ENCODE measurements around the gene SORCS2.

SORCS2 gene

GRCh38 chr4:7294176-7294756 lies 101.9 kb downstream of the SORCS2 start:
- DNase-seq (ENCODE audit: low read depth, low spot score): no peak
- Histone ChIP-seq H3K4me1 (ENCODE audit: insufficient read depth, insufficient read length) (peaks cover 11% of the 10 kb centered on the region), H3K4me3 (ENCODE audit: insufficient read length, low read depth) (no peak overlapping the region), H3K27me3 (ENCODE audit: insufficient read depth, insufficient read length) (no peaks in the 10 kb centered on the region), H3K9me3 (ENCODE audit: insufficient read depth, low read length) (no peaks in the 10 kb centered on the region), H3K36me3 (ENCODE audit: insufficient read depth, insufficient read length, low read length) (no peaks in the 10 kb centered on the region), H3K9ac (ENCODE audit: insufficient read length, low read depth) (no peak overlapping the region)
- no peak for TF ChIP-seq ZNF274 (IDR thresholded peaks at IDR 0.05; ENCODE audit: low read depth, low read length)
- no peak for TF ChIP-seq YY1 (IDR thresholded peaks at IDR 0.05; ENCODE audit: insufficient read depth, insufficient read length)
- TF ChIP-seq SUZ12 (IDR thresholded peaks at IDR 0.05; ENCODE audit: extremely low read depth, insufficient read depth, insufficient read length): no peak

DNA sequence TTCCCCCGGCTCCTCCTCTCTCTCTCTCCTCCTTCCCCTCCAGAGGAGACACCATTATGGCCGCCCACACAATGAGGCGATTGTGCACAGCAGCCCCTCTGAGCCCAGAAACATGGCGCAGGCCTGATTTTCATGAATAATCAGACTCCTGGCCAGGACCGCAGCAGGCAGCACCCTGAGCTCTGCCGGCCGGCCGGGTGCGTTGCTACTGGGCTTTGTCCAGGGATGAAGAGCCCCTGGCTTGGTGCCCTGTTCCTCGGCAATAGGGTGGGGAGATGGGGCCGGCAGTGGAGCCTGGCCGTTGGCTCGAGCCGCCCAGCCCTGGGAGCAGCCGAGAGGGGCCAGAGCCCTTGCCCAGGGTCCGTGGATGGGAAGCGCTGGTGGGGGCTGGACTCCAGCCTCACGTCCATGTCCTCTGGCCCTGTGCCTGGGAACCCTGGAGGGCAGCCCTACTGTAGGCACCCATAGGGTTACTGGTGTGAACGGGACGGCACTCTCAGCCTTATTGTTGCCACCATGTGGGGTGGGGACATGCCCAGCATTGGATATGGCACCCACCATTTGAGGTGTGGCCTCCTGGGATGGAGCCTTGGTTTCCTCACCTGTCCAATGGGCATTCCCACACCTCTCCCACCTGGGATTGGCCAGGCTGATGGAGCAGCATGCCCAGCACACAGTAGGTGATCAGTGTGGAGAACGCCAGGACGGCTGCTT lies 103.0 kb downstream of the SORCS2 start:
- DNase-seq (ENCODE audit: low read depth, low spot score): no peak
- TF ChIP-seq SUZ12 (IDR thresholded peaks at IDR 0.05; ENCODE audit: extremely low read depth, insufficient read depth, insufficient read length) (no peak), YY1 (IDR thresholded peaks at IDR 0.05; ENCODE audit: insufficient read depth, insufficient read length) (no peak), ZNF274 (IDR thresholded peaks at IDR 0.05; ENCODE audit: low read depth, low read length) (no peak)
- peaks cover 17% of the 10 kb centered on the region for H3K4me1 ChIP-seq (ENCODE audit: insufficient read depth, insufficient read length)
- H3K36me3 ChIP-seq (ENCODE audit: insufficient read depth, insufficient read length, low read length): no peaks in the 10 kb centered on the region
- no peaks in the 10 kb centered on the region for H3K27me3 ChIP-seq (ENCODE audit: insufficient read depth, insufficient read length)
- no peaks in the 10 kb centered on the region for H3K9me3 ChIP-seq (ENCODE audit: insufficient read depth, low read length)
- H3K9ac ChIP-seq (ENCODE audit: insufficient read length, low read depth): no peak overlapping the region
- no peak overlapping the region for H3K4me3 ChIP-seq (ENCODE audit: insufficient read length, low read depth)

DNA sequence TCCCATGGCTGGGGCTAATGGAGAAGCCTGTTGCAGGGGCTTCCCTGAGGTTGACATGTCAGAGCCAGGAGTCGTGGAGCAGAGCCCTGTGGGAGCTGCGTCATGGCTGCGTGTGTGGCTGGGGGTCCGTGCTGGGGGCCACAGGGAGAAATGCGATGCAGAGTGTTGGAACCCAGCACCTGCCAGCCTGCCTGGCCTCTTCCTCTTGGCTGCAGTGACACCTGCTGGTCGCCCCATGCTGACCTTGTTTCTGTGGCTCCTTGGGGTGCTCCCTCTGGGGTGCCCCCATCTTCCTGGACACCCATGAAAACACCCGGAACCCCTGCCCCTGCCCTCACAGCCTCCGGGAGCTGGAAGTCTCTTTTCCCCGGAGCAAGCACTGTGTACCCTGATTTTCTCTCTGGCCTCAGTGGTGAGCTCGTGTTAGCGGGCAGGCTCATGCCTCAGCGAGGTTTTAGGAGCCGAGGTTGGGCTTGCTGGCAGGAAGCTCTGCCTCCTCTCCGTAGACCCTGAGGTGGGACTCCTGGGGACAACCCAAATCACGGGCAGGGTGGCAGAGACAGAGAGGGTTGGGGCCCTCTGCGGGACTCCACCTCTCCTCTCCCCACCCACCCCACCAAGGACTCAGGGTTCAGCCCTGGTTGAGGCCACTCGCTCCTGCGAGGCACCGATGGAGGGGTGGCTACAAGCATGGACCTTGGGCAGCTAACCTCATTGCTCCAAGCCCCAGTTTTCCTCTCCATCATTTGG lies 103.7 kb downstream of the SORCS2 start:
- Histone ChIP-seq H3K9ac (ENCODE audit: insufficient read length, low read depth) (no peak overlapping the region), H3K4me1 (ENCODE audit: insufficient read depth, insufficient read length) (peaks cover 17% of the 10 kb centered on the region), H3K27me3 (ENCODE audit: insufficient read depth, insufficient read length) (no peaks in the 10 kb centered on the region), H3K9me3 (ENCODE audit: insufficient read depth, low read length) (no peaks in the 10 kb centered on the region), H3K4me3 (ENCODE audit: insufficient read length, low read depth) (no peak overlapping the region), H3K36me3 (ENCODE audit: insufficient read depth, insufficient read length, low read length) (no peaks in the 10 kb centered on the region)
- DNase-seq (ENCODE audit: low read depth, low spot score): no peak
- TF ChIP-seq YY1 (IDR thresholded peaks at IDR 0.05; ENCODE audit: insufficient read depth, insufficient read length) (no peak), ZNF274 (IDR thresholded peaks at IDR 0.05; ENCODE audit: low read depth, low read length) (no peak), SUZ12 (IDR thresholded peaks at IDR 0.05; ENCODE audit: extremely low read depth, insufficient read depth, insufficient read length) (no peak)

DNA sequence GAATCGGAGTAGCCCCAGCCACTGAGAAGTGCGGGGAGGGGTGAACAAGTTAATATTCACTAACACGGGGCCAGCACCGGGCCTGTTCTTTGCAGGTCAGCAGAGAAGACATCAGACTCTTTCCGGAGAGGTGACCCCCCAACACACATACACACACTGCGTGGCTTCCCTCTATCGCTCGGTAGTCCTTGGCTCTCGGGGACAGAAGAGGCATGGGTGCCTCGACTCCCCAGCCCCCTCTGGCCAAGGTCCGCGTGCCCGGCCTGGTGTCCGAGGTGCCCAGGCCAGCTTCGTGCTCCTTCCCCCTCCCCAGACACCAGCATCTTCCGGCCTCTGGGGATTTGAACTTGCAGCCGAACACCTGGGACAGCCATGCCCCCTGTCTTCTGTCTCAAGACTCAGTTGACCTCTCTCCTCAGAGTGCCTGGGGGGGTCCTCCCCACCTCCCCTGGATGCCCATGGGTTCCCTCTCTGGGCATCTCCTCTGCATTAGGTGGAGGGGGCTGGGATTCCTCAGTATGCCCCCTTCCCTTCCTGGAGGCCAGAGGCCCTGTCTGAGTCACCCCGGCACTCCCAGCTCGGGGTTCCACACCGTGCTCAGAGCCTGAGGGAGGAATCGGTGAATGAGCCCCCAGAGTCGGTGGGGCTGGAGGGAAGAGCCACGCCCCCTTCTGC lies 104.5 kb downstream of the SORCS2 start:
- H3K4me1 ChIP-seq (ENCODE audit: insufficient read depth, insufficient read length): peaks cover 20% of the 10 kb centered on the region
- H3K36me3 ChIP-seq (ENCODE audit: insufficient read depth, insufficient read length, low read length): no peaks in the 10 kb centered on the region
- no peak for DNase-seq (ENCODE audit: low read depth, low spot score)
- H3K9ac ChIP-seq (ENCODE audit: insufficient read length, low read depth): no peak overlapping the region
- no peaks in the 10 kb centered on the region for H3K9me3 ChIP-seq (ENCODE audit: insufficient read depth, low read length)
- TF ChIP-seq YY1 (IDR thresholded peaks at IDR 0.05; ENCODE audit: insufficient read depth, insufficient read length): no peak
- no peak for TF ChIP-seq ZNF274 (IDR thresholded peaks at IDR 0.05; ENCODE audit: low read depth, low read length)
- no peak for TF ChIP-seq SUZ12 (IDR thresholded peaks at IDR 0.05; ENCODE audit: extremely low read depth, insufficient read depth, insufficient read length)
- H3K4me3 ChIP-seq (ENCODE audit: insufficient read length, low read depth): no peak overlapping the region
- no peaks in the 10 kb centered on the region for H3K27me3 ChIP-seq (ENCODE audit: insufficient read depth, insufficient read length)

DNA sequence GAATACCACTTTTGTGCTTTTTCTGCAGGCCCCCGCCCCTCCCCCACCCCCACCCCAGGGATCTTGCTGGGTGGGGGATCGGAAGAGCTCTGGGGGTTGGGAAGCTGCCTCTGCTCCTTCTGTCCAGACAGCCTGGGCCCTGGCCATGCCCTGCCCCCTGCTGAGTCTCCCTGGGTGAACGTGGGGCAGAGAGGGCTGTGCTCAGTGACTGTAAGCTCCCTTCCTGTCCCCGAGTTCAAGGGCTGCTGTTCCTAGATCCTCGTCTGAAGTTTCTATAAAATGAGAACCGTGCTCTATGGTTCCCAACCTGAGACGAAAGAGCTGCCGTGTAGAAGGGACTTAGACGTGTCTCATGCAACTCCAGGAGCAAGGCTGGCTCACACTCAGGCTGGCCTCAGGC lies 105.0 kb downstream of the SORCS2 start:
- Histone ChIP-seq H3K4me1 (ENCODE audit: insufficient read depth, insufficient read length) (peaks cover 20% of the 10 kb centered on the region), H3K4me3 (ENCODE audit: insufficient read length, low read depth) (no peak overlapping the region), H3K36me3 (ENCODE audit: insufficient read depth, insufficient read length, low read length) (no peaks in the 10 kb centered on the region), H3K9ac (ENCODE audit: insufficient read length, low read depth) (no peak overlapping the region), H3K27me3 (ENCODE audit: insufficient read depth, insufficient read length) (no peaks in the 10 kb centered on the region), H3K9me3 (ENCODE audit: insufficient read depth, low read length) (no peaks in the 10 kb centered on the region)
- no peak for DNase-seq (ENCODE audit: low read depth, low spot score)
- TF ChIP-seq SUZ12 (IDR thresholded peaks at IDR 0.05; ENCODE audit: extremely low read depth, insufficient read depth, insufficient read length) (no peak), YY1 (IDR thresholded peaks at IDR 0.05; ENCODE audit: insufficient read depth, insufficient read length) (no peak), ZNF274 (IDR thresholded peaks at IDR 0.05; ENCODE audit: low read depth, low read length) (no peak)

- Histone ChIP-seq H3K4me3 (ENCODE audit: insufficient read length, low read depth) (no peak overlapping the region), H3K36me3 (ENCODE audit: insufficient read depth, insufficient read length, low read length) (no peaks in the 10 kb centered on the region), H3K27me3 (ENCODE audit: insufficient read depth, insufficient read length) (no peaks in the 10 kb centered on the region), H3K4me1 (ENCODE audit: insufficient read depth, insufficient read length) (peaks cover 20% of the 10 kb centered on the region), H3K9ac (ENCODE audit: insufficient read length, low read depth) (no peak overlapping the region), H3K9me3 (ENCODE audit: insufficient read depth, low read length) (no peaks in the 10 kb centered on the region)
- no peak for TF ChIP-seq YY1 (IDR thresholded peaks at IDR 0.05; ENCODE audit: insufficient read depth, insufficient read length)
- DNase-seq (ENCODE audit: low read depth, low spot score): no peak
Observed at GRCh38 chr4:7297881-7298280, 105.5 kb downstream of the SORCS2 start.

DNA sequence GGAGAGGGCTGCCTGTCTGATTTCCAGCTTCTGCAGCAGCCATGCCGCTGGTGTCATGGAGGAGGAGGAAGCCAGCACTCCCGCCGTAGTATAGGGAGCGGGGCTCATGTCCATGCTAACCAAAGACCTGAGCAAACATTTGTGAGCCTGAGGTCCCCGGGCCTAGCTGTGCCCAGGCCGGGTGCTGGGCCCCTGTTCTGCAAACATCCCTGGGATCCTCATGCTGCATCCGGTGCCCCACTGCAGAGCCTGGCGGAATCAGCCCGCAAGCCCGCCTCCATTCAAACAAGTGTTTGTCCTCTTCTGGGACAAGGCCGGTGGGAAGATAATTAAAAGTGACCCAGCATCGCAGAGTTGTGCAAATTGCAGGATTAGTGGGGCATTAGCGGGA lies 106.3 kb downstream of the SORCS2 start:
- H3K9ac ChIP-seq (ENCODE audit: insufficient read length, low read depth): no peak overlapping the region
- DNase-seq (ENCODE audit: low read depth, low spot score): no peak
- TF ChIP-seq SUZ12 (IDR thresholded peaks at IDR 0.05; ENCODE audit: extremely low read depth, insufficient read depth, insufficient read length) (no peak), YY1 (IDR thresholded peaks at IDR 0.05; ENCODE audit: insufficient read depth, insufficient read length) (no peak)
- H3K27me3 ChIP-seq (ENCODE audit: insufficient read depth, insufficient read length): no peaks in the 10 kb centered on the region
- H3K36me3 ChIP-seq (ENCODE audit: insufficient read depth, insufficient read length, low read length): no peaks in the 10 kb centered on the region
- peaks cover 20% of the 10 kb centered on the region for H3K4me1 ChIP-seq (ENCODE audit: insufficient read depth, insufficient read length)
- H3K9me3 ChIP-seq (ENCODE audit: insufficient read depth, low read length): no peaks in the 10 kb centered on the region
- no peak overlapping the region for H3K4me3 ChIP-seq (ENCODE audit: insufficient read length, low read depth)
